SU-DHL-6 (cell line): ENCODE measurements around the gene CNOT1.

ENCODE experiments used
- EZH2phosphoT487 ChIP-seq: fragments of 200-600 bp; sonication (generic), shearing (Covaris generic); conservative IDR thresholded peaks from 2 replicates; pipeline ENCODE4 v1.6.1; 2018; ENCODE audit warnings: mild to moderate bottlenecking, antibody characterized with exemption, low read length, moderate library complexity, mixed read lengths
- TF ChIP-seq, protein P1 (sequence below): fragments of 200-600 bp; sonication (generic); IDR thresholded peaks from one replicate; pipeline ENCODE4 v1.5.1; 2017; ENCODE audit warnings: antibody characterized with exemption, mild to moderate bottlenecking, low read length, moderate library complexity; ENCODE audit not compliant: insufficient read depth, poor library complexity, severe bottlenecking

DNA sequence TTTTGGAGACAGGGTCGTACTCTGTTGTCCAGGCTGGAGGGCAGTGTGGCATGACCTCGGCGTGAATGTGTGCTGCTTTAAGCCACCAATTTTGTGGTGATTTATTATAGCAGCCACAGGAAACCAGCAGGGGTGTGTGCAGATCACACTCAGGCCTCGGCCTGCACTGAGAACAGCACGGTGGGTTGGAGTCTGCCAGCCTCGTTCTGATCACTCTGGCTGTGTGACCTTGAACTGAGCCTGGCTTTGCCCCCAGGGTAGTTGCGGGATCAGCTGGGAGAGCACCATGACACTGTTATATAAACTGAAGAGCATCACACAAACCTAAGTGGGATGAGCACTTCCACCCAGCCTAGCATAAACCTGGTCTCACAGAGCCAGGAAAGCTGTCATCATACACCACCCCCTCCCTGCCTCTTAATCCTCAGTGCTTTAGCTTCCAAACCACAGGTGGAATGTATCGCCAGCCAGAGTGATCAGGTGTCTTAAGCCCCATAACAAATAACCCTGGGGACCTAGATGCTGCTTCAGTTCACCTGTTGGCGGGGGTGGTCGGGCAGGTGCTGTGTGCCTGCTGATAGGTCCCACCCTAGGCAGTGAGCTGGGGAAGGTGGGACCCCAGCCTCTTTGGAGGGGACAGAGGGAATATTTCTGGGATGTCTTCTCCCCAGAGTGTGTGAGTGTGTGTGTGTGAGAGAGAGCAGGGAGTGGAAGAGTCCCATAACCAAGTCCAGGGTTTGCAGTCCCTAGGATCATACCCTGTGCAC lies 158.2 kb downstream of the CNOT1 start:
- TF ChIP-seq, protein P1, sequence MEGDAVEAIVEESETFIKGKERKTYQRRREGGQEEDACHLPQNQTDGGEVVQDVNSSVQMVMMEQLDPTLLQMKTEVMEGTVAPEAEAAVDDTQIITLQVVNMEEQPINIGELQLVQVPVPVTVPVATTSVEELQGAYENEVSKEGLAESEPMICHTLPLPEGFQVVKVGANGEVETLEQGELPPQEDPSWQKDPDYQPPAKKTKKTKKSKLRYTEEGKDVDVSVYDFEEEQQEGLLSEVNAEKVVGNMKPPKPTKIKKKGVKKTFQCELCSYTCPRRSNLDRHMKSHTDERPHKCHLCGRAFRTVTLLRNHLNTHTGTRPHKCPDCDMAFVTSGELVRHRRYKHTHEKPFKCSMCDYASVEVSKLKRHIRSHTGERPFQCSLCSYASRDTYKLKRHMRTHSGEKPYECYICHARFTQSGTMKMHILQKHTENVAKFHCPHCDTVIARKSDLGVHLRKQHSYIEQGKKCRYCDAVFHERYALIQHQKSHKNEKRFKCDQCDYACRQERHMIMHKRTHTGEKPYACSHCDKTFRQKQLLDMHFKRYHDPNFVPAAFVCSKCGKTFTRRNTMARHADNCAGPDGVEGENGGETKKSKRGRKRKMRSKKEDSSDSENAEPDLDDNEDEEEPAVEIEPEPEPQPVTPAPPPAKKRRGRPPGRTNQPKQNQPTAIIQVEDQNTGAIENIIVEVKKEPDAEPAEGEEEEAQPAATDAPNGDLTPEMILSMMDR = no peak
- TF ChIP-seq EZH2phosphoT487 = no peak
